Smooth muscle cell (in vitro differentiated cells): Measurements from ENCODE around the gene TPO. TPM values are rescaled to one million over a fixed set of nuclear protein-coding genes. Genes with fewer than 3 reads are reported as not detected.

Source experiments
- DNase-seq: peaks from one replicate; lab custom pipeline; 2025; ENCODE audit not compliant: unreplicated experiment; lab: John Stamatoyannopoulos, UW
- H2AFZ ChIP-seq: fragments of 200-600 bp; sonication (generic); 2 replicates; pipeline ENCODE4 v1.6.0; 2016; ENCODE audit warnings: antibody characterized with exemption, low read depth, mild to moderate bottlenecking
- H3F3A ChIP-seq: fragments of 200-600 bp; sonication (generic); 2 replicates; pipeline ENCODE4 v1.6.0; 2017; ENCODE audit warnings: antibody characterized with exemption, low read depth
- H3K27ac ChIP-seq: fragments of 200-600 bp; sonication (generic); 2 replicates; pipeline ENCODE4 v1.5.1; 2016; ENCODE audit warnings: low read depth, mild to moderate bottlenecking
- H3K27me3 ChIP-seq: fragments of 200-600 bp; sonication (generic); 2 replicates; pipeline ENCODE4 v1.6.1; 2016; ENCODE audit warnings: low read depth, mild to moderate bottlenecking
- H3K36me3 ChIP-seq: fragments of 200-600 bp; sonication (generic); 2 replicates; pipeline ENCODE4 v1.5.1; 2016; ENCODE audit warnings: low read depth
- H3K4me1 ChIP-seq: fragments of 200-600 bp; sonication (generic); 2 replicates; pipeline ENCODE4 v1.5.1; 2016; ENCODE audit warnings: low read depth
- H3K4me2 ChIP-seq: fragments of 200-600 bp; sonication (generic); 2 replicates; pipeline ENCODE4 v1.6.0; 2016; ENCODE audit warnings: mild to moderate bottlenecking
- H3K4me3 ChIP-seq: fragments of 200-600 bp; sonication (generic); 2 replicates; pipeline ENCODE4 v1.5.1; 2016; ENCODE audit warnings: mild to moderate bottlenecking
- H3K79me2 ChIP-seq: fragments of 200-600 bp; sonication (generic); 2 replicates; pipeline ENCODE4 v1.6.0; 2016; ENCODE audit warnings: low read depth, mild to moderate bottlenecking
- H3K9ac ChIP-seq: fragments of 200-600 bp; sonication (generic); 2 replicates; pipeline ENCODE4 v1.6.0; 2016; ENCODE audit warnings: low read depth
- H3K9me3 ChIP-seq: fragments of 200-600 bp; sonication (generic); replicated peaks from 2 replicates; pipeline ENCODE4 v1.5.1; 2016; ENCODE audit warnings: low read depth
- H4K20me1 ChIP-seq: fragments of 200-600 bp; sonication (generic); 2 replicates; pipeline ENCODE4 v1.6.0; 2016; ENCODE audit warnings: low read depth
- WGBS: methylation state at CpG from one replicate; pipeline ENCODE4 v1.1.7; 2016; ENCODE audit warnings: low lambda C conversion rate; 5-methylcytosine and 5-hydroxymethylcytosine counted together
- polyA plus RNA-seq: library from polyadenylated mRNA; unstranded; fragments of >200 nt; fragmentation: Nextera tagmentation; extraction: Ambion mirVana; gene quantifications from 2 replicates; pipeline ENCODE4 v1.2.1, GENCODE V29; 2016
- total RNA-seq: library from RNA; depleted of rRNA; stranded (reverse); fragments of >200 nt; gene quantifications from 2 replicates; pipeline ENCODE4 v1.2.3, GENCODE V29; 2014
- TF ChIP-seq, protein P1 (sequence below): fragments of 200-600 bp; sonication (generic); IDR thresholded peaks from 2 replicates; pipeline ENCODE4 v1.5.1; 2017; ENCODE audit warnings: borderline replicate concordance, mild to moderate bottlenecking, antibody characterized with exemption; ENCODE audit not compliant: insufficient read depth, poor library complexity, severe bottlenecking

The TPO gene
- total and polyA plus RNA-seq, 2 experiments from 2014 or later = not detected

DNA sequence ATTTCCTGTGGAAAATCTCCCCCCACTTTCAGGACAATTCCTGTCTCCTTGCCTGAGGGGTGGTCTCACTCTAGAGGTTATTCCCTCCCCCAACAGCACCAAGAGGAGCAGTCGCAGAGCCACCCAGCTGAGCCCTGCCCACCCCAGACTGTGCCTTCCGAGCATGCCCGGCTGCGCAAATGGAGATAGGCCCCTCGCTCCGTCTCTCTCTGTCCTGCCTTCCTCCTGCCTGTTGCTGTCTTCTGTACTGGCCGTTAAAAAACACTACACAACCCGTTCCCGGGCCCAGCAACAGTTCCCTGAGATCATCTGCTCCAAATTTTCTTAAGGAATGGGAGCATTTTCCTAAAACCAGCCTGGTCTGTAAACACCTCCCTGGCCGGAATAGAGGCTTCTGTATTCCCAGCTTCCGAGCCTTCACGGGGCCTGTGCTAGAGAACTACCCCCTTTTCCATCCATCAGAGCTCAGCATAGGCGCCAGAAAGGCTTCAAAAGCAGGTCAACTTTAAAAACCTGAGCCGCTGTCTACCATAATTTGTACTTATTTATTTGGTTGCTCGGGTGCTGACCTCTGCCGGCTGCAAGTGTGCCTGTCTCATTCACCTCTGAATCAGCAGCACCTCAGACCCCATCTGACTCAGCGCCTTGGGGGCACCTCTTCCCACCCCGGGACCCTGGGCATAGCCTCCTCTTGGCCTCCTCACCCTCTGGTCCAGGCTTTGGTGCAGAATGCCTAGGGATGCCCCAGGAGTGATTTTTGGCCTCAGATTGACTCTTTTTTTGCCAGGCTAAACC is 171.6 kb downstream of the TPO start:
- Histone ChIP-seq H3K27ac (no peak overlapping the region), H3K9ac (no peak overlapping the region), H3K79me2 (no peaks in the 10 kb centered on the region), H3K36me3 (no peaks in the 10 kb centered on the region), H3K9me3 (no peaks in the 10 kb centered on the region), H3K4me1 (peaks cover 3% of the 10 kb centered on the region), H3F3A (no peaks in the 10 kb centered on the region), H2AFZ (no peak overlapping the region), H3K4me2 (no peak overlapping the region), H3K4me3 (no peak overlapping the region), H4K20me1 (no peaks in the 10 kb centered on the region), H3K27me3 (no peaks in the 10 kb centered on the region)
- 92% methylated on average over 18 of the region's 18 CpGs for WGBS
- DNase-seq = no peak
- TF ChIP-seq, protein P1, sequence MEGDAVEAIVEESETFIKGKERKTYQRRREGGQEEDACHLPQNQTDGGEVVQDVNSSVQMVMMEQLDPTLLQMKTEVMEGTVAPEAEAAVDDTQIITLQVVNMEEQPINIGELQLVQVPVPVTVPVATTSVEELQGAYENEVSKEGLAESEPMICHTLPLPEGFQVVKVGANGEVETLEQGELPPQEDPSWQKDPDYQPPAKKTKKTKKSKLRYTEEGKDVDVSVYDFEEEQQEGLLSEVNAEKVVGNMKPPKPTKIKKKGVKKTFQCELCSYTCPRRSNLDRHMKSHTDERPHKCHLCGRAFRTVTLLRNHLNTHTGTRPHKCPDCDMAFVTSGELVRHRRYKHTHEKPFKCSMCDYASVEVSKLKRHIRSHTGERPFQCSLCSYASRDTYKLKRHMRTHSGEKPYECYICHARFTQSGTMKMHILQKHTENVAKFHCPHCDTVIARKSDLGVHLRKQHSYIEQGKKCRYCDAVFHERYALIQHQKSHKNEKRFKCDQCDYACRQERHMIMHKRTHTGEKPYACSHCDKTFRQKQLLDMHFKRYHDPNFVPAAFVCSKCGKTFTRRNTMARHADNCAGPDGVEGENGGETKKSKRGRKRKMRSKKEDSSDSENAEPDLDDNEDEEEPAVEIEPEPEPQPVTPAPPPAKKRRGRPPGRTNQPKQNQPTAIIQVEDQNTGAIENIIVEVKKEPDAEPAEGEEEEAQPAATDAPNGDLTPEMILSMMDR = peak; percentile 12

DNA sequence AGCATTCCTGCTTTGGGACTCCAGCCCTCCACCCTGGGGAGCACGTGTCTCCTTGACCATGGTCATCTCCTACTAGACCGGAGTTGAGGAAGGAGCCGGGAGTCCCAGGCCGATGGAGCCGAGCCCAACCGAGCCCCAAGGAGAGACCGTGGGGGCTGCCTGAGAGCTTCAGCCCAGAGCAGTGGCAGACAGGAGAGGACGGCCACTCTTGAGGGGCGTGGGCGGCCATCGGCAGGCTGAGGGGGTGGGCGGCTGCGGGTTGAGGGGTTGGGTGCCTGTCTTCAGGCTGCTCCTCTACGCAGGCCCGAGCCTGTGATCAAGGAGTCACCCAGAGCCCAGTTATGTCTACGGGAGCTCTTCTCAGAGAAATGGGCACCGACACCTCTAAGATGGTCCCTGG is 172.4 kb downstream of the TPO start:
- Histone ChIP-seq H3K9me3 (no peaks in the 10 kb centered on the region), H3K79me2 (no peaks in the 10 kb centered on the region), H2AFZ (no peak overlapping the region), H4K20me1 (no peaks in the 10 kb centered on the region), H3K4me3 (no peak overlapping the region), H3K9ac (no peak overlapping the region), H3K36me3 (no peaks in the 10 kb centered on the region), H3K27me3 (no peaks in the 10 kb centered on the region), H3F3A (no peaks in the 10 kb centered on the region), H3K4me1 (peaks cover 3% of the 10 kb centered on the region), H3K4me2 (no peak overlapping the region), H3K27ac (no peak overlapping the region)
- whole genome bisulfite sequencing = 93% methylated on average over 12 of the region's 17 CpGs
- TF ChIP-seq, protein P1 = no peak
- DNase-seq = no peak

- 88% methylated on average over 14 of the region's 14 CpGs for WGBS
- Histone ChIP-seq H2AFZ (no peak overlapping the region), H3K4me1 (peaks cover 10% of the 10 kb centered on the region)
Observed at GRCh38 chr2:1586251-1586922, 173.1 kb downstream of the TPO start.

More at GRCh38 chr2:1586251-1586922, 173.1 kb downstream of the TPO start:
- no peaks in the 10 kb centered on the region for H3K79me2 ChIP-seq
- no peaks in the 10 kb centered on the region for H3K27me3 ChIP-seq
- no peak for DNase-seq
- H3K4me2 ChIP-seq = no peak overlapping the region
- no peaks in the 10 kb centered on the region for H4K20me1 ChIP-seq
- H3K27ac ChIP-seq = no peak overlapping the region
- no peak overlapping the region for H3K4me3 ChIP-seq
- no peak overlapping the region for H3K9ac ChIP-seq
- TF ChIP-seq, protein P1 = no peak
- no peaks in the 10 kb centered on the region for H3K36me3 ChIP-seq
- no peaks in the 10 kb centered on the region for H3F3A ChIP-seq
- H3K9me3 ChIP-seq = no peaks in the 10 kb centered on the region
